Stomach (tissue), 4 donors: Measurements from ENCODE around the gene MZF1.

Experiments
- EP300 ChIP-seq: sonication (generic); formaldehyde crosslinking; IDR thresholded peaks from one replicate; pipeline ENCODE4 v1.6.1; 2017; ENCODE audit warnings: antibody characterized with exemption
- POLR2A ChIP-seq, 4 donors: fragments of 450-650 bp; IDR thresholded peaks; one replicate each; pipeline ENCODE4 v1.6.1; 2016; ENCODE audit warnings: antibody characterized with exemption in 4 of 4, control low read depth in 2 of 4, mild to moderate bottlenecking in 1 of 4, moderate library complexity in 1 of 4
- POLR2AphosphoS5 ChIP-seq, 3 donors: sonication (generic); formaldehyde crosslinking; IDR thresholded peaks; one replicate each; pipeline ENCODE4 v1.6.1; 2016; ENCODE audit warnings: antibody characterized with exemption in 3 of 3
- TF ChIP-seq, protein P1 (sequence below), 7 experiments: fragments of 450-650 bp in 4 of 7; fragments of 200-600 bp in 3 of 7; sonication (generic) in 3 of 7; IDR thresholded peaks; one replicate each; pipeline ENCODE4 v1.5.1; 2016 to 2019; ENCODE audit warnings: antibody characterized with exemption in 7 of 7, control low read depth in 2 of 7, mild to moderate bottlenecking in 1 of 7

DNA sequence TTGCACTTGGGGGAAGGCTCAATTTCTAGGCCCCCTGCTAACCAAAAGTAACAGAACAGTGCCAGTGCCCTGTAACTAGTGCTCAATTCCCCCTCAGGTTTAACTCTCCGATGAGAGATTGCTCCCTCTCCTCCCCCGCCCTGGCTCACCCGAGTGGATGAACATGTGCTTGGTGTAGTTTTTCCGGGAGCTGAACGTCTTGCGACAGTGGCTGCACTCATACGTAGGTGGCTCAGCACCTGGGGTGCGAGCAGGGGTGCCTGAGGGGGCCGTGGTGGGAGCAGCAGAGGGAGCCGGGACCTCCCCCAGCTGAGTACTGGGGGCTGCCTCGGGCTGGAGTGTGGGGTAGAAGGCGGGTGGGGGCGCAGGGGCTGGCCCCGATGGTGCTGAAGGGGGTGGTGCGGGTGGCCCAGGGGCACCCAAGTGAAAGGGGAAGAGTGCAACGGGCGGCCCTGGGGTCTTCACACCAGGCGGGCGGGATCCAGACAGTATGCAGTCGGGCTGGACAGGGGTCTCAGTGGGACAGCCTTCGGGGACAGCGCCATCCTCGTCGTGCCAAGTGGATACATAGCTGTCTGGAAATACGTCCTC lies 56.8 kb downstream of the MZF1 start:
- TF ChIP-seq POLR2A (IDR thresholded peaks at IDR 0.05) (no peak), POLR2AphosphoS5 (IDR thresholded peaks at IDR 0.05) (no peak), EP300 (no peak)
- TF ChIP-seq, protein P1, sequence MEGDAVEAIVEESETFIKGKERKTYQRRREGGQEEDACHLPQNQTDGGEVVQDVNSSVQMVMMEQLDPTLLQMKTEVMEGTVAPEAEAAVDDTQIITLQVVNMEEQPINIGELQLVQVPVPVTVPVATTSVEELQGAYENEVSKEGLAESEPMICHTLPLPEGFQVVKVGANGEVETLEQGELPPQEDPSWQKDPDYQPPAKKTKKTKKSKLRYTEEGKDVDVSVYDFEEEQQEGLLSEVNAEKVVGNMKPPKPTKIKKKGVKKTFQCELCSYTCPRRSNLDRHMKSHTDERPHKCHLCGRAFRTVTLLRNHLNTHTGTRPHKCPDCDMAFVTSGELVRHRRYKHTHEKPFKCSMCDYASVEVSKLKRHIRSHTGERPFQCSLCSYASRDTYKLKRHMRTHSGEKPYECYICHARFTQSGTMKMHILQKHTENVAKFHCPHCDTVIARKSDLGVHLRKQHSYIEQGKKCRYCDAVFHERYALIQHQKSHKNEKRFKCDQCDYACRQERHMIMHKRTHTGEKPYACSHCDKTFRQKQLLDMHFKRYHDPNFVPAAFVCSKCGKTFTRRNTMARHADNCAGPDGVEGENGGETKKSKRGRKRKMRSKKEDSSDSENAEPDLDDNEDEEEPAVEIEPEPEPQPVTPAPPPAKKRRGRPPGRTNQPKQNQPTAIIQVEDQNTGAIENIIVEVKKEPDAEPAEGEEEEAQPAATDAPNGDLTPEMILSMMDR (IDR thresholded peaks at IDR 0.05): no peak
